ENCODE data around the gene PRC1. TPM values are rescaled to one million over a fixed set of nuclear protein-coding genes. Genes with fewer than 3 reads are reported as not detected.

Gene PRC1
- total and polyA plus RNA-seq, 2 of the 13 experiments (the other 11 are each of a cell fraction or from before 2014, with no cell fraction given), result 137 to 162 TPM

GRCh38 chr15:91032919-91033803 lies 38.8 kb upstream of the PRC1 start (continued):
- 0 out of 2 replicates have a peak, but pooled peaks have one; percentile 11 for TF ChIP-seq MNT (IDR thresholded peaks at IDR 0.05)
- TF ChIP-seq ZNF788 (CRISPR knock-in tag; IDR thresholded peaks at IDR 0.05; ENCODE audit: borderline replicate concordance), result peak; percentile 83; the same call in 1 of the 2 replicates
- TF ChIP-seq ETV6 (CRISPR knock-in tag; conservative IDR thresholded peaks at IDR 0.05), result no peak
- TF ChIP-seq CBX2 (IDR thresholded peaks at IDR 0.05; ENCODE audit: low read depth, low read length), result no peak
- TF ChIP-seq CBX2 (CRISPR knock-in tag; IDR thresholded peaks at IDR 0.05; ENCODE audit: low read depth), result no peak
- TF ChIP-seq KAT2B (IDR thresholded peaks at IDR 0.05; ENCODE audit: borderline replicate concordance, low read depth, low read length), result no peak
- no peak for TF ChIP-seq ZBTB49 (CRISPR knock-in tag; IDR thresholded peaks at IDR 0.05; ENCODE audit: borderline replicate concordance)
- TF ChIP-seq SAP130 (CRISPR knock-in tag; IDR thresholded peaks at IDR 0.05; ENCODE audit: low read depth), result peak; percentile 68
- TF ChIP-seq DMAP1 (CRISPR knock-in tag; IDR thresholded peaks at IDR 0.05), result 0 out of 2 replicates have a peak, but pooled peaks have one; percentile 54
- no peak for TF ChIP-seq WIZ (CRISPR knock-in tag; IDR thresholded peaks at IDR 0.05)
- peak; percentile 62; the same call in 1 of the 2 replicates for TF ChIP-seq HNRNPL (IDR thresholded peaks at IDR 0.05; ENCODE audit: low read depth, low read length)
- TF ChIP-seq RFXAP (CRISPR knock-in tag; IDR thresholded peaks at IDR 0.05; ENCODE audit: borderline replicate concordance), result peak; percentile 72; the same call in 1 of the 2 replicates
- no peak for TF ChIP-seq ZNF3 (CRISPR knock-in tag; IDR thresholded peaks at IDR 0.05)
- peak; percentile 49 for TF ChIP-seq TEAD3 (CRISPR knock-in tag; optimal IDR thresholded peaks at IDR 0.05; ENCODE audit: borderline replicate concordance)
- no peak for TF ChIP-seq NCOA2 (CRISPR knock-in tag; IDR thresholded peaks at IDR 0.05)
- TF ChIP-seq ZNF557 (CRISPR knock-in tag; IDR thresholded peaks at IDR 0.05), result no peak
- peak; percentile 65; the same call in 1 of the 2 replicates for TF ChIP-seq ZNF451 (CRISPR knock-in tag; IDR thresholded peaks at IDR 0.05)
- no peak for TF ChIP-seq ZBTB34 (CRISPR knock-in tag; IDR thresholded peaks at IDR 0.05)
- 0 out of 2 replicates have a peak, but pooled peaks have one; percentile 29 for TF ChIP-seq POGK (CRISPR knock-in tag; conservative IDR thresholded peaks at IDR 0.05)
- TF ChIP-seq TFAP4 (IDR thresholded peaks at IDR 0.05; ENCODE audit: borderline replicate concordance, low read depth), result peak; percentile 77; the same call in 1 of the 2 replicates
- TF ChIP-seq ZNF501 (CRISPR knock-in tag; IDR thresholded peaks at IDR 0.05), result 0 out of 2 replicates have a peak, but pooled peaks have one; percentile 25
- peak; percentile 88; the same call in 1 of the 2 replicates for TF ChIP-seq ZNF292 (CRISPR knock-in tag; IDR thresholded peaks at IDR 0.05; ENCODE audit: borderline replicate concordance, low read depth)

Measured in HepG2 (cell line).